Gastroesophageal sphincter (tissue), 3 donors: Measurements from ENCODE around the gene RBM12.
"Not testable (repeated sequence)": the region's sequence is repeated elsewhere in the genome, so short reads cannot be mapped to it uniquely, and the experiment has no call there.

Experiments used
- EP300 ChIP-seq: sonication (generic); formaldehyde crosslinking; IDR thresholded peaks from one replicate; pipeline ENCODE4 v1.6.1; 2017; ENCODE audit warnings: antibody characterized with exemption, mild to moderate bottlenecking
- POLR2A ChIP-seq, 2 donors: fragments of 450-650 bp; IDR thresholded peaks; one replicate each; pipeline ENCODE4 v1.6.1; 2017; ENCODE audit warnings: antibody characterized with exemption in 2 of 2, mild to moderate bottlenecking in 2 of 2, moderate library complexity in 1 of 2
- TF ChIP-seq, protein P1 (sequence below), 4 experiments: fragments of 200-600 bp in 2 of 4; fragments of 450-650 bp in 2 of 4; sonication (generic) in 1 of 4; IDR thresholded peaks; one replicate each; pipeline ENCODE4 v1.5.1; 2017 to 2019; ENCODE audit warnings: antibody characterized with exemption in 4 of 4, mild to moderate bottlenecking in 2 of 4, moderate library complexity in 2 of 4

DNA sequence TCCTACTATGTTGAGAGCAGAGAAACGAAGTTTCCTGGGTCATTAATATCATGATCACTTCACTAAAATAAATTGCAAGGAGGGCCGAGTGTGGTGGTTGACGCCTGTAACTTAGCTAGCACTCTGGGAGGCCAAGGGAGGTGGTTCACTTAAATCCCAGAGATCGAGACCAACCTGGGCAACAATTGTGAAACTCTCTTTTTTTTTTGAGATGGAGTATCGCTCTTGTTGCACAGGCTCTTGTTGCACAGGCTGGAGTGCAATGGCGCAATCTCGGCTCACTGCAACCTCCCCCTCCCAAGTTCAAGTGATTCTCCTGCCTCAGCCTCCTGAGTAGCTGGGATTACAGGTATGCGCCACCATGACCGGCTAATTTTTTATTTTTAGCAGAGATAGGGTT lies 48.4 kb upstream of the RBM12 start:
- TF ChIP-seq, protein P1, sequence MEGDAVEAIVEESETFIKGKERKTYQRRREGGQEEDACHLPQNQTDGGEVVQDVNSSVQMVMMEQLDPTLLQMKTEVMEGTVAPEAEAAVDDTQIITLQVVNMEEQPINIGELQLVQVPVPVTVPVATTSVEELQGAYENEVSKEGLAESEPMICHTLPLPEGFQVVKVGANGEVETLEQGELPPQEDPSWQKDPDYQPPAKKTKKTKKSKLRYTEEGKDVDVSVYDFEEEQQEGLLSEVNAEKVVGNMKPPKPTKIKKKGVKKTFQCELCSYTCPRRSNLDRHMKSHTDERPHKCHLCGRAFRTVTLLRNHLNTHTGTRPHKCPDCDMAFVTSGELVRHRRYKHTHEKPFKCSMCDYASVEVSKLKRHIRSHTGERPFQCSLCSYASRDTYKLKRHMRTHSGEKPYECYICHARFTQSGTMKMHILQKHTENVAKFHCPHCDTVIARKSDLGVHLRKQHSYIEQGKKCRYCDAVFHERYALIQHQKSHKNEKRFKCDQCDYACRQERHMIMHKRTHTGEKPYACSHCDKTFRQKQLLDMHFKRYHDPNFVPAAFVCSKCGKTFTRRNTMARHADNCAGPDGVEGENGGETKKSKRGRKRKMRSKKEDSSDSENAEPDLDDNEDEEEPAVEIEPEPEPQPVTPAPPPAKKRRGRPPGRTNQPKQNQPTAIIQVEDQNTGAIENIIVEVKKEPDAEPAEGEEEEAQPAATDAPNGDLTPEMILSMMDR (IDR thresholded peaks at IDR 0.05) = not testable (repeated sequence)
- not testable (repeated sequence) for TF ChIP-seq POLR2A (IDR thresholded peaks at IDR 0.05); EP300
